ENCODE measurements around the gene FOXI1.

The FOXI1 gene

GRCh38 chr5:170069512-170069911, 36.2 kb upstream of the FOXI1 start:
- no peak for TF ChIP-seq CTCF (IDR thresholded peaks at IDR 0.05; ENCODE audit: low read length, missing control alignments)
- H3K4me3 ChIP-seq (replicated peaks; ENCODE audit: low read depth, low read length) = no peak overlapping the region
- DNase-seq (ENCODE audit: low read depth) = no peak

- H3K4me3 ChIP-seq (replicated peaks; ENCODE audit: low read depth, low read length) = no peak overlapping the region
- peak; percentile 54 for DNase-seq (ENCODE audit: low read depth)
- TF ChIP-seq CTCF (IDR thresholded peaks at IDR 0.05; ENCODE audit: low read length, missing control alignments) = peak; percentile 76
Measured at GRCh38 chr5:170070556-170071412, 34.9 kb upstream of the FOXI1 start.

- no peak for TF ChIP-seq CTCF (IDR thresholded peaks at IDR 0.05; ENCODE audit: low read length, missing control alignments)
- DNase-seq (ENCODE audit: low read depth) = no peak
- H3K4me3 ChIP-seq (replicated peaks; ENCODE audit: low read depth, low read length) = no peak overlapping the region
Measured at GRCh38 chr5:170071748-170072147, 33.9 kb upstream of the FOXI1 start.

GRCh38 chr5:170075696-170076095, 30.0 kb upstream of the FOXI1 start:
- DNase-seq (ENCODE audit: low read depth) = no peak
- H3K4me3 ChIP-seq (replicated peaks; ENCODE audit: low read depth, low read length) = no peak overlapping the region
- TF ChIP-seq CTCF (IDR thresholded peaks at IDR 0.05; ENCODE audit: low read length, missing control alignments) = no peak

- no peak for TF ChIP-seq CTCF (IDR thresholded peaks at IDR 0.05; ENCODE audit: low read length, missing control alignments)
- DNase-seq (ENCODE audit: low read depth) = no peak
- H3K4me3 ChIP-seq (replicated peaks; ENCODE audit: low read depth, low read length) = no peak overlapping the region
Measured at GRCh38 chr5:170076211-170076610, 29.5 kb upstream of the FOXI1 start.

- DNase-seq (ENCODE audit: low read depth) = no peak
- TF ChIP-seq CTCF (IDR thresholded peaks at IDR 0.05; ENCODE audit: low read length, missing control alignments) = no peak
- H3K4me3 ChIP-seq (replicated peaks; ENCODE audit: low read depth, low read length) = no peak overlapping the region
Measured at GRCh38 chr5:170076739-170077138, 29.0 kb upstream of the FOXI1 start.

GRCh38 chr5:170077526-170077925, 28.2 kb upstream of the FOXI1 start:
- H3K4me3 ChIP-seq (replicated peaks; ENCODE audit: low read depth, low read length) = no peak overlapping the region
- no peak for TF ChIP-seq CTCF (IDR thresholded peaks at IDR 0.05; ENCODE audit: low read length, missing control alignments)
- DNase-seq (ENCODE audit: low read depth) = no peak
